Transverse colon (tissue), 4 donors: ENCODE data around the gene EYS. TPM values are rescaled to one million over a fixed set of nuclear protein-coding genes. Genes with fewer than 3 reads are reported as not detected.
A peak's percentile ranks its signal among the peaks of the same experiment; 100 is the strongest.

Experiments
- DNase-seq: peaks from one replicate; pipeline ENCODE4 v3.0.0-alpha.2; 2019
- H3K27ac ChIP-seq, 4 donors: fragments of 200-600 bp; sonication (generic); 2 replicates each; pipeline ENCODE4 v1.5.1; 2016 to 2018; ENCODE audit warnings: inconsistent platforms in 4 of 4
- H3K27me3 ChIP-seq: fragments of 200-600 bp; sonication (generic); 2 replicates; pipeline ENCODE4 v1.5.1; 2017; ENCODE audit warnings: inconsistent platforms
- H3K36me3 ChIP-seq, 4 donors: fragments of 200-600 bp; sonication (generic); 2 replicates each; pipeline ENCODE4 v1.5.1; 2017 to 2019; ENCODE audit warnings: inconsistent platforms in 4 of 4
- H3K4me1 ChIP-seq, 4 donors: fragments of 200-600 bp; sonication (generic); 2 replicates each; pipeline ENCODE4 v1.5.1; 2017 to 2020; ENCODE audit warnings: inconsistent platforms in 4 of 4
- H3K4me3 ChIP-seq, 4 donors: fragments of 200-600 bp; sonication (generic); 1 replicate in 1 of 4; 2 replicates in 3 of 4; pipeline versions ENCODE4 v1.5.1 to v1.6.1; 2017 to 2019; ENCODE audit warnings: inconsistent platforms in 4 of 4
- H3K9me3 ChIP-seq, 2 donors: fragments of 200-600 bp; sonication (generic); 2 replicates each; pipeline ENCODE4 v1.5.1; 2017 to 2019; ENCODE audit warnings: inconsistent platforms in 2 of 2
- EP300 ChIP-seq: sonication (generic); formaldehyde crosslinking; IDR thresholded peaks from one replicate; pipeline ENCODE4 v1.6.1; 2017; ENCODE audit warnings: antibody characterized with exemption, low read depth
- POLR2A ChIP-seq: fragments of 450-650 bp; IDR thresholded peaks from one replicate; pipeline ENCODE4 v1.6.1; 2016; ENCODE audit warnings: antibody characterized with exemption, mild to moderate bottlenecking, moderate library complexity
- POLR2AphosphoS5 ChIP-seq, 3 donors: sonication (generic); formaldehyde crosslinking; IDR thresholded peaks; one replicate each; pipeline ENCODE4 v1.6.1; 2016; ENCODE audit warnings: antibody characterized with exemption in 3 of 3
- WGBS, 2 donors: methylation state at CpG; one replicate each; pipeline ENCODE4 v1.1.5; 2018; ENCODE audit warnings: low coverage in 1 of 2; 5-methylcytosine and 5-hydroxymethylcytosine counted together
- in situ Hi-C, 4 donors: fragments of 200-750 bp; cut with MboI; loops; one replicate each; pipeline versions ENCODE4 v1.15.0 to v1.15.1; 2017; ENCODE audit warnings: low sequenced_read_pairs in 3 of 4, low pct_ligation_motif_present in 1 of 4, low pct_unique_long_range_greater_than_20kb in 1 of 4
- intact Hi-C: fragments of 100-400 bp; cut with DNase I; formaldehyde crosslinking; loops from one replicate; pipeline ENCODE4 v1.15.1; 2023; ENCODE audit warnings: low total_unique reads
- total RNA-seq, 4 donors: library from RNA; depleted of rRNA; stranded (reverse); fragments of >200 nt; gene quantifications; one replicate each; pipeline ENCODE4 v1.1.0, GENCODE V29; 2016
- TF ChIP-seq, protein P1 (sequence below), 5 experiments: fragments of 200-600 bp in 3 of 5; fragments of 450-650 bp in 2 of 5; sonication (generic) in 3 of 5; IDR thresholded peaks; 1 replicate in 2 of 5; 2 replicates in 3 of 5; pipeline ENCODE4 v1.5.1; 2016 to 2017; ENCODE audit warnings: antibody characterized with exemption in 5 of 5, inconsistent platforms in 3 of 5, mild to moderate bottlenecking in 2 of 5, moderate library complexity in 1 of 5

The EYS gene
- total RNA-seq, 4 donors from 2014 or later, result 0.41 TPM; not detected in 3

DNA sequence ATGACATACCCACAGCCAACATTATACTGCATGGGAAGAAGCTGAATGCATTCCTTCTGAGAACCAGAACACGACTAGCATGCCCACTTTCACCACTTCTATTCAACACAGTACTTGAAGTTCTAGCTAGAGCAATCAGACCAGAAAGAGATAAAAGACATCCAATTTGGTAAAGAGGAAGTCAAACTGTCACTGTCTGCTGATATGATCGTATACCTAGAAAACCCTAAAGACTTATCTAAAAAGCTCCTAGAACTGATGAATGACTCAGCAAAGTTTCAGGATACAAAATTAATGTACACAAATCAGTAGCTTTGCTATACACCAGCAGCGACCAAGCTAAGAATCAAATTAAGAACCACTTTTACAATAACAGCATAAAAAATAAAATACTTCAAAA is 60.5 kb downstream of the EYS start:
- no peak overlapping the region for H3K4me3 ChIP-seq
- H3K36me3 ChIP-seq, result no peaks in the 10 kb centered on the region
- 66% methylated on average over 3 of the region's 3 CpGs; no CpG with 5 or more reads in 1 of the 2 donors for WGBS, 2 donors
- intact Hi-C loops (no loop called here), in situ Hi-C loops (no loop called here)
- TF ChIP-seq, protein P1, sequence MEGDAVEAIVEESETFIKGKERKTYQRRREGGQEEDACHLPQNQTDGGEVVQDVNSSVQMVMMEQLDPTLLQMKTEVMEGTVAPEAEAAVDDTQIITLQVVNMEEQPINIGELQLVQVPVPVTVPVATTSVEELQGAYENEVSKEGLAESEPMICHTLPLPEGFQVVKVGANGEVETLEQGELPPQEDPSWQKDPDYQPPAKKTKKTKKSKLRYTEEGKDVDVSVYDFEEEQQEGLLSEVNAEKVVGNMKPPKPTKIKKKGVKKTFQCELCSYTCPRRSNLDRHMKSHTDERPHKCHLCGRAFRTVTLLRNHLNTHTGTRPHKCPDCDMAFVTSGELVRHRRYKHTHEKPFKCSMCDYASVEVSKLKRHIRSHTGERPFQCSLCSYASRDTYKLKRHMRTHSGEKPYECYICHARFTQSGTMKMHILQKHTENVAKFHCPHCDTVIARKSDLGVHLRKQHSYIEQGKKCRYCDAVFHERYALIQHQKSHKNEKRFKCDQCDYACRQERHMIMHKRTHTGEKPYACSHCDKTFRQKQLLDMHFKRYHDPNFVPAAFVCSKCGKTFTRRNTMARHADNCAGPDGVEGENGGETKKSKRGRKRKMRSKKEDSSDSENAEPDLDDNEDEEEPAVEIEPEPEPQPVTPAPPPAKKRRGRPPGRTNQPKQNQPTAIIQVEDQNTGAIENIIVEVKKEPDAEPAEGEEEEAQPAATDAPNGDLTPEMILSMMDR (IDR thresholded peaks at IDR 0.05), result no peak
- TF ChIP-seq EP300 (no peak), POLR2AphosphoS5 (IDR thresholded peaks at IDR 0.05) (no peak), POLR2A (no peak)
- no peaks in the 10 kb centered on the region for H3K9me3 ChIP-seq
- DNase-seq, result no peak
- H3K4me1 ChIP-seq, result no peaks in the 10 kb centered on the region
- no peaks in the 10 kb centered on the region for H3K27me3 ChIP-seq
- no peak overlapping the region for H3K27ac ChIP-seq

DNA sequence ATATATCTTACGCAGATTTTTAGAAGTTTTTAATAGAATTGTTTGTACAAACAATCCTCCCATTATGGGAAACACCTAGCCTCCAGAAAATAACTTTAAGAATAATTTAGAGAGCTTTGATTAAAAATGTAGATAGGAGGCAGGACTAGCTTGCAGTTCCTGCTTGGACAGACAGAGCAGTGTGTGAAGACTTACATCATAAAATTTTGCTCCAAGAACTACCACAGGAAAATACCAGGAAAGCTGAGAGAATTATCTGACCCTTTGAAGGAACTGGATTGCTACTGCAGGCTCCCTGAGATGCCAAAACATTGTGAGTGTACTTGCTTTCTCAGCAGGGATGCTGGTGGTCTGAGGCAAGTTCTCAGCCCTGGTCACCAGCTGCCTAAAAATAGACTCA is 64.2 kb downstream of the EYS start:
- no peaks in the 10 kb centered on the region for H3K4me1 ChIP-seq
- WGBS, 2 donors, result 94 to 96% methylated on average over 1 of the region's 1 CpG
- no peak for DNase-seq
- no peaks in the 10 kb centered on the region for H3K27me3 ChIP-seq
- no peaks in the 10 kb centered on the region for H3K9me3 ChIP-seq
- TF ChIP-seq, protein P1 (IDR thresholded peaks at IDR 0.05), result no peak
- no peak for TF ChIP-seq EP300
- no peak for TF ChIP-seq POLR2A
- no peak for TF ChIP-seq POLR2AphosphoS5 (IDR thresholded peaks at IDR 0.05)
- no peak overlapping the region for H3K27ac ChIP-seq
- H3K4me3 ChIP-seq, result no peak overlapping the region
- in situ Hi-C loops, result no loop called here
- intact Hi-C loops, result no loop called here
- no peaks in the 10 kb centered on the region for H3K36me3 ChIP-seq

DNA sequence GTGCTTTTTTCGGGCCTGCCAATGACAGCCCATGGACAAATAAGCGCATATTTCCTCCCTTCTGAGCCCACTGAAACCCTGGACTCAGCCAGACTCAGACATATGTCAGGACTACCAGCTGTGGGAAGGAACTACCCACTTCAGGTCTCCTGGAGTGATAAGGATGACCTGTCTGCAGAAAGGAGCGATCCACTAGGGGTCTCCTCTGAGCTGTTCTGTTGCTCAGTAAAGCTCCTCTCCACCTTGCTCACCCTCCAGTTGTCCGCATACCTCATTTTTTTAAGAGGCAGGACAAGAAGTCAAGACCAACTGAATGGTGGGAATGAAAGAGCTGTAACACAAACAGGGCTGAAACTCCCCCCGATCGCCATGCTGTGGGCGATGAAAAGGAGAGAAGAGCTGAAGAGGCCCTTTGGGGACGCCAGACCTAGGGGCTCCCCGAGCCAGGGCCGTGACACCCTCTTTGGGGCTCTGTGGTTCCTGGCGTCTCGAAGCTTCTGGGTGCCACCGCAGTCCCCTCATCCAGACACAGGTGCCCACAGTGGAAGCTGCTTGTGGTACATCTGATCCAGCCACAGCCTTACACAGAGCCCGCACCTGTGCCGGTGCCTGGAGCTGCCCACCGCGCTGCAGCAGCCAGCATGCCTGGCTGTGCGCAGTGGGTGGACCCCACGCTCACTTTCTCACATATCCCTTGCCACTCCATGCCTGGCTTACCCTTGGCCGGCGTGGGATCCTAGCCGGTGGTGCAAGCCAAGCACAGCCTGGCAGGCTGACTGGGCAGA is 68.8 kb downstream of the EYS start:
- no peaks in the 10 kb centered on the region for H3K27me3 ChIP-seq
- H3K9me3 ChIP-seq, result no peaks in the 10 kb centered on the region
- H3K4me3 ChIP-seq, result no peak overlapping the region
- TF ChIP-seq, protein P1 (IDR thresholded peaks at IDR 0.05), result peak in 4 of 5 experiments; percentile 37 to 51 (median 40)
- no peak for TF ChIP-seq POLR2AphosphoS5 (IDR thresholded peaks at IDR 0.05)
- DNase-seq, result peak; percentile 13
- in situ Hi-C loops (no loop called here), intact Hi-C loops (no loop called here)
- 87 to 100% methylated on average over 2 to 22 of the region's 22 CpGs for WGBS, 2 donors
- H3K36me3 ChIP-seq, result no peaks in the 10 kb centered on the region
- H3K27ac ChIP-seq, result no peak overlapping the region
- no peaks in the 10 kb centered on the region for H3K4me1 ChIP-seq

DNA sequence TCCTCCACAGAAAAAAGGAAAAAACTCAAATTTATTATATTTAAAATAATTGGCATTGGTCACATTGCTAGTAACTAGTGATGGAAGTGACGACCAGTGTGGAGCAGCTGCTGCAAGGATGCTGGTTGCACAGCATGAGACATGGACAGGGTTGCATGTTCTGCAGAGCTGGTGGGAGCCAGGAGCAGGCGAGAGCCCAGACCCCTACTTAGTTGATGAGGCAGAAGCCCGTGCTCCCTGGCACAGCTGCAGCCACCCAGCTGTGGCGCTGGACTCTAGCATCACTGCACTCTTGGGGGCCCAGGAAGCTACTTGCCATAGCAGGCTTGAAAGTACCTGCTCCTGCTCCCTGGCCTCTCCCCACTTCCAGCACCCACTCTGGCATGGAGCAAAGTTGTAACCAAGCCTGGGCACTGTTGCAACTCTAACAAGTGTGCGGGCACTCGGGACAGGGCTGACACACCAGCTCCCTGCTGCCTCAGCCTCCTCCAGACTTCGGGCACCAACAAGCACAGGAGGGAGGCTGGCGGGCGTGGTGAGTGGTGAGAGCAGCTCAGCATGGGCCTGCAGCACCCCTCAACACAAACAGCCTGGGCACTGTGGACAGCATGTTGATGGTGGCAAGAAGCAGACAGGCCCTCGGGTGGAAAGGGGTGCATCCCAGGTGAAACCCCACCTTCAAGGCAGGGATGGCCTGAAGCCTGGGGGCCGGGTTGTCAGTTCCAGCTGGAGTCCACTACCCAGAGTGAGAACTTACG is 69.6 kb downstream of the EYS start:
- in situ Hi-C loops, result no loop called here
- Histone ChIP-seq H3K4me1 (no peaks in the 10 kb centered on the region), H3K36me3 (no peaks in the 10 kb centered on the region), H3K9me3 (no peaks in the 10 kb centered on the region), H3K4me3 (no peak overlapping the region), H3K27me3 (no peaks in the 10 kb centered on the region), H3K27ac (no peak overlapping the region)
- intact Hi-C loops, result no loop called here
- WGBS, 2 donors, result 78 to 100% methylated on average over 1 to 12 of the region's 12 CpGs
- no peak for TF ChIP-seq EP300
- no peak for TF ChIP-seq POLR2AphosphoS5 (IDR thresholded peaks at IDR 0.05)
- TF ChIP-seq, protein P1 (IDR thresholded peaks at IDR 0.05), result no peak
- TF ChIP-seq POLR2A, result no peak
- DNase-seq, result no peak
